GM12892 (cell line): Measurements from ENCODE around the gene ADK.

Source experiments
- DNase-seq: peaks from one replicate; pipeline ENCODE4 v3.0.0; 2011; ENCODE audit not compliant: insufficient read length
- FAIRE-seq: peaks from 2 replicates; lab custom pipeline; 2011; peaks lifted over from hg19 to GRCh38; lab: Jason Lieb, UNC
- POLR2A ChIP-seq: IDR thresholded peaks from 2 replicates; pipeline ENCODE4 v1.6.1; 2011; ENCODE audit warnings: low read depth, low read length, control low read depth
- POLR2AphosphoS5 ChIP-seq: IDR thresholded peaks from 2 replicates; pipeline ENCODE4 v1.6.1; 2011; ENCODE audit warnings: low read depth, low read length, control low read depth
- TAF1 ChIP-seq: IDR thresholded peaks from 2 replicates; pipeline ENCODE4 v1.6.1; 2011; ENCODE audit warnings: low read depth, mild to moderate bottlenecking, control low read depth, low read length, borderline replicate concordance

Gene ADK

GRCh38 chr10:74300666-74301065 is 149.6 kb downstream of the ADK start:
- DNase-seq = no peak
- FAIRE-seq = peak; percentile 38
- TF ChIP-seq POLR2AphosphoS5 = no peak

GRCh38 chr10:74305730-74306129 is 154.7 kb downstream of the ADK start:
- FAIRE-seq = no peak
- TF ChIP-seq TAF1 (no peak), POLR2AphosphoS5 (no peak), POLR2A (no peak)
- no peak for DNase-seq

- no peak for FAIRE-seq
- no peak for TF ChIP-seq POLR2AphosphoS5
- no peak for TF ChIP-seq TAF1
- no peak for TF ChIP-seq POLR2A
- DNase-seq = no peak
Observed at GRCh38 chr10:74306227-74306982, 155.4 kb downstream of the ADK start.

- DNase-seq (no peak), FAIRE-seq (no peak)
- TF ChIP-seq POLR2A = no peak
- no peak for TF ChIP-seq POLR2AphosphoS5
- no peak for TF ChIP-seq TAF1
Observed at GRCh38 chr10:74307061-74307651, 156.1 kb downstream of the ADK start.

GRCh38 chr10:74310652-74311257 is 159.7 kb downstream of the ADK start:
- FAIRE-seq (peak; percentile 65), DNase-seq (no peak)
- TF ChIP-seq POLR2A (no peak), TAF1 (no peak), POLR2AphosphoS5 (no peak)

- no peak for FAIRE-seq
- DNase-seq = no peak
- TF ChIP-seq TAF1 = no peak
Observed at GRCh38 chr10:74314166-74314565, 163.1 kb downstream of the ADK start.

GRCh38 chr10:74320026-74320425 is 169.0 kb downstream of the ADK start:
- no peak for TF ChIP-seq POLR2A
- no peak for TF ChIP-seq POLR2AphosphoS5
- no peak for TF ChIP-seq TAF1
- FAIRE-seq (no peak), DNase-seq (no peak)

GRCh38 chr10:74320717-74321116 is 169.7 kb downstream of the ADK start:
- FAIRE-seq (no peak), DNase-seq (no peak)
- TF ChIP-seq TAF1 (no peak), POLR2A (no peak), POLR2AphosphoS5 (no peak)

- FAIRE-seq = no peak
- TF ChIP-seq POLR2A (no peak), TAF1 (no peak), POLR2AphosphoS5 (no peak)
Observed at GRCh38 chr10:74322141-74322540, 171.1 kb downstream of the ADK start.

GRCh38 chr10:74322565-74322964 is 171.5 kb downstream of the ADK start:
- DNase-seq = no peak
- FAIRE-seq = no peak
- TF ChIP-seq POLR2AphosphoS5 = no peak
- no peak for TF ChIP-seq POLR2A
- TF ChIP-seq TAF1 = no peak

More at GRCh38 chr10:74322141-74322540, 171.1 kb downstream of the ADK start:
- no peak for DNase-seq

GRCh38 chr10:74328388-74328787 is 177.4 kb downstream of the ADK start:
- DNase-seq (no peak), FAIRE-seq (no peak)
- TF ChIP-seq POLR2A (no peak), TAF1 (no peak), POLR2AphosphoS5 (no peak)

GRCh38 chr10:74329873-74330272 is 178.9 kb downstream of the ADK start:
- TF ChIP-seq POLR2A = no peak
- no peak for TF ChIP-seq POLR2AphosphoS5
- TF ChIP-seq TAF1 = no peak
- DNase-seq = no peak
- no peak for FAIRE-seq

GRCh38 chr10:74330646-74331045 is 179.6 kb downstream of the ADK start:
- DNase-seq (no peak), FAIRE-seq (no peak)
- TF ChIP-seq TAF1 (no peak), POLR2AphosphoS5 (no peak), POLR2A (no peak)
